OCI-LY1 (cell line): ENCODE data around the gene RLBP1.

ENCODE experiments used
- CTCF ChIP-seq: fragments of 200-600 bp; sonication (generic), shearing (Covaris generic); IDR thresholded peaks from 2 replicates; pipeline ENCODE4 v1.5.1; 2017; ENCODE audit warnings: mild to moderate bottlenecking, antibody characterized with exemption, low read length, moderate library complexity, mixed read lengths
- EZH2 ChIP-seq: fragments of 200-600 bp; sonication (generic), shearing (Covaris generic); IDR thresholded peaks from 2 replicates; pipeline ENCODE4 v1.8.0; 2017; ENCODE audit warnings: borderline replicate concordance, mixed run types, mild to moderate bottlenecking, antibody characterized with exemption, low read length, moderate library complexity, mixed read lengths

DNA sequence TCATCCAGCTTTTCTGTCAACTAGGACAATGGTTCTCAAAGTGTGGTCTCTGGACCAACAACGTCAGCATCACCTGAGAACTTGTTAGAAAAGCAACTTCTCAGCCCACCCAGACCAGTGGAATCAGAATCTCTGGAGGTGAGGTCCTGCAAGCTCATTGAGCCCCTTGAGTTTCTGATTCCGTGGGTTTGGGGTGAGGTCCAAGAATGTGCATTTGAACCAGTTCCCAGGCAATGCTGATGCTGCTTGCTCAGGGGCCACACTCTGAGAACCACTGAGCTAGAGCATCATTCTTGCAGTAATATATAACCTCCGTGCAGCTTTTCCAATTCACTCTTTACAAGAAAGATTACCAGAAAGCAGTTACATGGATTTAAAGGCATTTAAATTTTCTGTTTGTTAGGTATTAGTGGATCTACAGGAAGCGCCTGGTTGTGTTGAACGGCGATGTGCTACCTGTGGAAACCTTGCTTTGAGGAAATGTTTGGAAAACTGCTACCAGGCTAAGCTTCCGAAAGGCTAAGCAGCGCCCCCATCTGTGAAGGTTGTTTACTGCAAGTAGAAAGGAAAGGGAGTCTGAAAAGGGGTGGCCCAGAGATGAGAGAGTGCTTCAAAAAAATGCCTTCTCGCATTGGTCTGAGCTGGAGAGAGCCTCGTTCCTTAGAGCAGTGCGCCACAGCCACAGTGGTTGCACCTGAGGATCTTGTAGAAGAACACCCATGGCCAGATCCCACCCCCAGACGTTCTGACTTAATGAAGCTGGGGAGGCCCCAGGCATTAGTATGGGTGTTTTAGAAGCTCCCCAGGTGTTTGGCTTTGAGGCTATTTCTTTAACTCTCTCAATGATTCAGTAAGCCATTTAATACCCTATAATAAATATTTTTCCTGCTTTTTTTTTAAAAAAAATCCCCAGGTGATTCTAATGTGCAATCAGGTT lies 50.0 kb downstream of the RLBP1 start:
- TF ChIP-seq CTCF = peak; percentile 88
- no peak for TF ChIP-seq EZH2
